GM19351 (cell line): ENCODE data around the gene PDE4D.

Experiments
- ATAC-seq: cut with Tn5 transposase; IDR thresholded peaks from one replicate; pipeline ENCODE4 v1.9.1; 2021; ENCODE audit warnings: mild to moderate bottlenecking, moderate library complexity; ENCODE audit not compliant: unreplicated experiment

Gene PDE4D

GRCh38 chr5:59245198-59245597, 648.3 kb downstream of the PDE4D start:
- no peak for ATAC-seq

DNA sequence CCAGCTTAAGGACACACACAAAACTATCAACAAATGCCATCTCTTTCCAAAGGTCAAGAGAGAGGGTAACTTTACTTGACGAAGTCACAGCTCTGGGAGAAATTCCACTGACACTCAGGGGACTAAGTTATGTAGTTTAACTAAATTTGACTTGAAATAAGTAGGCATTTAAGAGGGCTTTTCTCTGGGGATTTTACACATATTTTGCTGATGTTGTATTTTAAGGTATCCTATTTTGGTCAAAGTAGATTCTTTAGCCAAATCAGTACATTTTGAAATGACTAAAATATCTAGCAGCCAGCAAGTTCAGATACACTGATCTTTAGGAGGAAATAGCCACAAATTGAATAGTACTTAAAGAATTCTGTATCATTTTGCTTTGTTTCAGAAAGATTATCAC, 652.0 kb downstream of the PDE4D start:
- no peak for ATAC-seq

DNA sequence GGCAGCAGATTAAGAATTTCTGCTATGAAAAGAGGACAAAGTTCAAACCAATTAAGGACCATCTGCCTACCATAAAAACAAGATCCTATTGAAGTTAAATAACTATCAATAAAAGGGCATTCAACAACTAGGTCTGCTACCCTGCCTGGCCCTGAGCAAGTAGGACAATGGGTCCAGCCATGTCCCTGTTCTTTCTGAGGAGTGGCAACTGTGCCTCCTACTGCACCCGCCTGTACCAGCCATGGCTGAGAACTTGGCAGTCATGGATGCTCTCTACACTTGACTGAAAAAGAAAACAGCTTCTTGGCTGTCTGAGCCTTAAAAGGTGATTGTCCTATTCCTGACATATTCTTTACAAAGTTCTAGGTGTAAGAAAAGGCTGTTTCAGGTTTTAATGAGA, 652.4 kb downstream of the PDE4D start:
- ATAC-seq: no peak

DNA sequence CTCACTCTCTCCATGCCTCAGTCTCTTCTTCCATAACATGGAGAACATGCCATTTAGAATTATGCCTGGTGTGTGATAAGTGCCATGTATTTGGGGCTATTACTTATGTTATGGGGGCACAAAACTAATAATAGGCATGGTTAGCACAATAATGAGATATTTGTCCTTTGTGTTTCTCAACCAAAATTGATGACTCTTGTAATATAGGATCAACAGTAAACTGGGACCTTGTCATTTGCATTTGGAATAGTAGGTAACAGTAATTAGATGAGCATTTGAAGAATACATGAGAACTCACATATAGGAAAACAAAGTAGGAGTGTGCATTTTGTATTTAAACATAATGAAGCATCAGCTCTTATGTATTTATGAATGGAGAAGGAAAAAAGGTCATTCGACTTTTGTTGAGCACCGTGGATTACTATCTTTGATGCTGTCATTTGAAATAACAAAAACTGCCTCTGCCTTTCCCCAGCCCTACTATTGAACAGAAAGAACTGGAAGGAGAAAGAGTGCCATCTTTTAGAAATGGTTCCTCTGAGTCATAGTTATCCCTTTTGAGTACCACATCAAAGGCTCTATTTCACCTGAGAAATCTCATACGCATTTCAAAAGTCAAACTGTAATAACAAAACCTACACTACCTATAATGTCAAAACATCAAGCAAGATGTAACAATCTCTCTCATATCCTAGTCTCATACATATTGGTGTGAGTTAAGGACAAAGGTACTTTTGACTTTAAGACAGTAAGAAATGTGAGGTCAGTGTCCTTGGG, 655.2 kb downstream of the PDE4D start:
- ATAC-seq: peak; percentile 92

- no peak for ATAC-seq
These were observed 656.5 kb downstream of the PDE4D start for GRCh38 chr5:59236986-59237385.

DNA sequence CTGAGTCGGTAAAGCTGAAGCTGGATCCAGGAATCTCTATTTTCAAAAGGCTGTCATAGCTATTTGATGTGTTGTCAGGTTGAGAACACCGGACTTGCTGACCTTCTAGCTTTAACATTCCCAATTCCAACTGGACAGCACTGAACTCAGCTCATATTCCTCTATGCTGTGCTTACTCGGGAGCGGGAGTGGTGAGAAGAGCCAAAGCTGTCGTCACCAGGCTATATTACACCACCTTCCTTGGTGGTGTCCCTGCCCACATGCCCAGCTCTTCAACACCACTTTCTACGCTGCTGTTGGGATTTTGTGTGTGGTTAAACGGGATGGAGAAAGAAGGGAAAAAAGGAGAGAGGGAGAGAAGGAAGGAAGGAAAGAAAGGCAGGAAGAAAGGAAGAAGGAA, 657.1 kb downstream of the PDE4D start:
- no peak for ATAC-seq

GRCh38 chr5:59234236-59234635, 659.3 kb downstream of the PDE4D start:
- ATAC-seq: no peak

DNA sequence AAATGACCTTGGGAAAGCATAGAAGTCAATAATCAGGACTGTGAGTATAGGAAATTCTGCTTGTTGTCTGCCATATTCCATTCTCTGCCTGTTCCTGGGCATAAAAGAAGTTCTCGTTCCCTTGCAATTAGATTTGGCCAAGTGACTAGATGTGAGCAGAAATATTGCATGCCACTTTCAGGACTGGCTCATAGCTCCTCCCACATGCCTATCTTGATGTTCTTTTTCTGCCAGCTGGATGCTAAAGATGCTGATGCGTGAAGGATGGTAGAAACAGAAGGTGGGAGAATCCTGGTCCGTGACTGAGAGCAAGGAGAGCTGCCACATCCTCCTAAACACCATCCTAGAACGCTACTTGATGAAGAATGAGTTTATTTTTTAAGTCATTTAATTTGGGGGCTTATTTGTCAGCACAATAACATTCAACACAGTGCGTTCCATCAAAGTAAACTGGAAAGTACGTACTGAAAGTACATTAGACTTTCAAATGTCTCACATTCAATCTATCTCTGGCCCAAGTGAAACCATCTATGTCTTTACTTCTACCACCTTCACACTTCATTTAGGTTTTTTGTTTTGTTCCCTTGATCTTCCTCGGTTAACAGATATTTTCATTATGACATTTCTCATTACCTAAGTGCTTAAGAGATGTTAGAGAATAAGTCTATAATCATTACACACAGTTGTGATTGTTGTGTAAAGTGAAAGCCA, 662.1 kb downstream of the PDE4D start:
- ATAC-seq: no peak

DNA sequence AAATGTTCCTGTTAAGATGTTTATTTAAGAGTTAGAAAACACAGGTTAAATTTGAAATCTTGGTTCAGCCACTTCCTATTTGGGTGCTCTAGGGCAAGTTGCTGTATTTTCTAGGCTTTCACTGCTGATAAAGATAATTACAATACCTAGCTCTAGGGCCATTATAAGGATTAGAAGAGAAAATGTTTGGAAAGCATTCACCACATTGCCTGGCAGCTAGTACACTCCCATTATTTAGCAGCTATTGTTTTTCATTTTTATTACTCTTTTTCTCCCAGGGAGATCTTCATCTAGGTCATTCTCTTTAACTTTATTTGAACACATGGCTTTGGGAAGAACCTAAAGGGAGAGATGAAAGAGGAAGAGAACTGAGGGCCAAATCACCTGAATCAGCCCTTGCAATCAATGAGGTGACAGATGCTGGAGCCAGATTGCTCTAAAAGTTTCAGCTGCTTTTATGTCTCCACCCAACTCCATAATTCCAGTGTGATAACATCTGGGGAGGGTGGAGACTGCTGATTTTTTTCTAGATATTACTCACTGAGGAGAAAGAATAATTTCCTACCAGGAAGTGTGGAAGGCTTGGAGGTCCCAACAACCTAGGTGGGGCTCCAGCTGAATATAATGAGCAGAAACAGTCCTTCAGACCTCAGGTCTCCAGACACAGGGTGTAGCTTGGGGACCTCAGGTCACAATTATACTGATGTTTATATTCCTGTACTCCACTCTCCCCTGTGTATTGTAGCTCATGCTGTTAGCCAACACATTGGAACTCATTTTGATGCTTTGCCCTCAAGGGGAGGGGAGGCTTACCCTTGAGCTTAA, 670.6 kb downstream of the PDE4D start:
- no peak for ATAC-seq

- no peak for ATAC-seq
These were observed 671.8 kb downstream of the PDE4D start for GRCh38 chr5:59221769-59222168.

DNA sequence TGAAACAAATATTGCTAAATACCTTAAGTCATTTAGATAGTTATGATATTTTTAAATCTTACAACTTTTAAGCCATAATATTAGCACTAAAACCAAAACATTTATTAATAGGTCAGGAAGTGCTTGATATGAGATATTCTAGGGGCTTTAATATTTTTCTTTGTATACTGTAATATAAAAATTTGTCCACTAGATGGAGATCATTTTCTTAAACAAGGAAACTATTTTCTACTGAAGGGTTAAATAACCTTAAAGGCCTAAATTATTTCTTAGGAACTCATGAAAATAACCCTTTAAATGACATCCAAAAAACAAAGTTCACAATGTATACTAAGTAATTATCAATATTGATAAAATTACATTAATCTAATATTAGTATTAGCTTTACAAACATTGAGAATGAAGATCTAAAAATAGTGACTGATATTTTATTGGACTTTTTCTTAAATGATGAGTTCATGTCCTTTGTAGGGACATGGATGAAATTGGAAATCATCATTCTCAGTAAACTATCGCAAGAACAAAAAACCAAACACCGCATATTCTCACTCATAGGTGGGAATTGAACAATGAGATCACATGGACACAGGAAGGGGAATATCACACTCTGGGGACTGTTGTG, 675.0 kb downstream of the PDE4D start:
- no peak for ATAC-seq

- ATAC-seq: no peak
These were observed 676.7 kb downstream of the PDE4D start for GRCh38 chr5:59216841-59217240.

DNA sequence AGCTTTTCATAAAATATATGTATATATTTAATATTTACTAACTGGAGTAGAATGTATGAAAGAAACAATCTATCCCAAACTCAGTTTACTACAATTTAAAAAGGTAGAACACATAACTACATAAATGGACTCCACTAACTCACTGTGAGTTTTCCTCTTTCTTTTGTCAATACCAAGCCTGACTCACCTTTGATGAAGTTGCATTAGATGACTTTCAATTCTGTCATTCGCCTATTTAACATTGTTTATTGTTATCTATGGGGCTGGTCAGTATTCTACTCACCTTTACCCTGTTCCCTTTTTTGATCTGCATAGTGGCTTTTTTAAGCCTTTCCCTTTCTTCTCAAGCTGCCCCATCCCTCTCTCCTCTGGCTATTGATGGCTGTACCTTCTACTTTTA, 680.9 kb downstream of the PDE4D start:
- no peak for ATAC-seq

DNA sequence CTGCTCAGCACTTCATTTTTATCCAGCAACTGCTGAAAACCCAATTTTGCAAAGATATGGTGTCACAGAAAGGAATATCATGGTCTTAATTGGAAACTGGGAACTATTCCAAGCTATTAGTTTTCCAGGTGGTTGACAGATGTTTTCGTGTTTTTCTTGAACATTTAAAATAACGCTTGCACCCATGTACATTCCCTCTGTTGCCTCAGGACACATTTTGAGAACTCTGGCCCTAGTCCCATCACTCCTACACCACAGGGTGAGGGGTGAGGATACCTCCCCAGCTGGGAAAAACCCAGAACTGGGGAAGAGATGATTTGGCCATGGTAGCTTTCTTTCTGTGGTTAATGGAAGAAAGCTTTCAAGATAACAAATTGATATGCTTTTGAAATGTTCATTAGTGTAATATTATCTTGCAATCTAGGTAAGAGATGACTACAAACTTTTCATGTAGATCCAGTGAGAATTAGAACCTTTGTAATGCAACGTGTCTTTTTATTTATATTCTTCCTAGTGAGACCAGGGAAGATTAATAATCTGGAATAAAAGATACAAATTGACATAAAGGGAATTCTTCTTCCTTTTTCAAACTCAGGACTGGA, 683.7 kb downstream of the PDE4D start:
- ATAC-seq: no peak

DNA sequence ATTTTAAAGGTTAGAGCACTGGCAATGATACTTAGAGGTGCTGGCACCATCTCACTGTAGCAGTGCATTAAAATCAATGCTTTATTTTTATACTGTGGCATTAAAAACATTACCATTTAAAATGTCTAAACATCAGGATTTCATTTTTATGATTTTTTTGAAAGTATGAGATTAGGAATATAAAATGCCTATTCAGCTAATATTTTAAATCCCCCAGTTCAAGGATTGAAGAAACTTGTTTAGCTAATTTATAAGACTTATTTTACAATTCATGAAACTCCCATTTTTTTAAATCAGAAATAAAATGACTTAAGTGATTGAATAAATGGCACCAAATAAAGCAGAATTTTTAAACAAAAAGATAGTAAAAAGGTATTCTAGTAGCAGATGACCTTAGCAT, 685.1 kb downstream of the PDE4D start:
- ATAC-seq: no peak

GRCh38 chr5:59207401-59207800, 686.1 kb downstream of the PDE4D start:
- ATAC-seq: no peak

GRCh38 chr5:59206132-59206581, 687.4 kb downstream of the PDE4D start:
- ATAC-seq: no peak

GRCh38 chr5:59204114-59204897, 689.2 kb downstream of the PDE4D start:
- ATAC-seq: no peak

- ATAC-seq: no peak
These were observed 693.7 kb downstream of the PDE4D start for GRCh38 chr5:59199868-59200267.

GRCh38 chr5:59198832-59199231, 694.7 kb downstream of the PDE4D start:
- no peak for ATAC-seq
